Loucy (cell line): Measurements from ENCODE around the gene FKBP1A.

Experiments used
- H2AFZ ChIP-seq: fragments of 200-600 bp; sonication (generic); 2 replicates; pipeline ENCODE4 v1.6.0; 2016; ENCODE audit warnings: antibody characterized with exemption, mild to moderate bottlenecking, low read length, moderate library complexity
- H3F3A ChIP-seq: fragments of 200-600 bp; 2 replicates; pipeline ENCODE4 v1.6.0; 2016; ENCODE audit warnings: antibody characterized with exemption, low read depth, mild to moderate bottlenecking
- H3K27me3 ChIP-seq: fragments of 200-600 bp; sonication (generic); 2 replicates; pipeline ENCODE4 v1.6.1; 2014; ENCODE audit warnings: low read length, mild to moderate bottlenecking; ENCODE audit not compliant: insufficient read depth, poor library complexity, severe bottlenecking
- H3K36me3 ChIP-seq: fragments of 200-600 bp; sonication (generic); 2 replicates; pipeline ENCODE4 v1.6.1; 2016; ENCODE audit warnings: low read length; ENCODE audit not compliant: insufficient read depth
- H3K4me1 ChIP-seq: fragments of 200-600 bp; sonication (generic); 2 replicates; pipeline ENCODE4 v1.5.1; 2014; ENCODE audit warnings: low read length, mild to moderate bottlenecking; ENCODE audit not compliant: insufficient read depth, poor library complexity, severe bottlenecking
- H3K4me2 ChIP-seq: fragments of 200-600 bp; sonication (generic); 2 replicates; pipeline ENCODE4 v1.6.0; 2014; ENCODE audit warnings: antibody characterized with exemption, low read length, low read depth, mild to moderate bottlenecking; ENCODE audit not compliant: poor library complexity, severe bottlenecking
- H3K4me3 ChIP-seq: fragments of 200-600 bp; sonication (generic); 2 replicates; pipeline ENCODE4 v1.5.1; 2014; ENCODE audit warnings: low read length, mild to moderate bottlenecking, mixed read lengths; ENCODE audit not compliant: poor library complexity, severe bottlenecking
- H3K79me2 ChIP-seq: fragments of 200-600 bp; sonication (generic); 2 replicates; pipeline ENCODE4 v1.6.1; 2014; ENCODE audit warnings: low read length; ENCODE audit not compliant: insufficient read depth
- H3K9ac ChIP-seq: fragments of 200-600 bp; sonication (generic); 2 replicates; pipeline ENCODE4 v1.6.0; 2014; ENCODE audit warnings: mild to moderate bottlenecking, low read depth, low read length, moderate library complexity; ENCODE audit not compliant: poor library complexity, severe bottlenecking
- H3K9me2 ChIP-seq: fragments of 200-600 bp; sonication (generic); replicated peaks from 2 replicates; pipeline ENCODE4 v1.6.1; 2016; ENCODE audit warnings: low read depth, low read length, mixed read lengths
- H3K9me3 ChIP-seq: fragments of 200-600 bp; sonication (generic); 2 replicates; pipeline ENCODE4 v1.6.1; 2014; ENCODE audit warnings: mild to moderate bottlenecking, antibody characterized with exemption, low read length, low read depth; ENCODE audit not compliant: insufficient read depth
- H4K20me1 ChIP-seq: fragments of 200-600 bp; sonication (generic); 2 replicates; pipeline ENCODE4 v1.6.0; 2014; ENCODE audit warnings: antibody characterized with exemption, low read length, mild to moderate bottlenecking; ENCODE audit not compliant: insufficient read depth, poor library complexity, severe bottlenecking
- EZH2phosphoT487 ChIP-seq: fragments of 200-600 bp; IDR thresholded peaks from 2 replicates; pipeline ENCODE4 v1.6.1; 2018; ENCODE audit warnings: antibody characterized with exemption, mild to moderate bottlenecking, moderate library complexity, borderline replicate concordance
- TF ChIP-seq, protein P1 (sequence below): fragments of 200-600 bp; sonication (generic); conservative IDR thresholded peaks from 2 replicates; pipeline ENCODE4 v1.5.1; 2014; ENCODE audit warnings: mild to moderate bottlenecking, antibody characterized with exemption, low read length

Gene FKBP1A

DNA sequence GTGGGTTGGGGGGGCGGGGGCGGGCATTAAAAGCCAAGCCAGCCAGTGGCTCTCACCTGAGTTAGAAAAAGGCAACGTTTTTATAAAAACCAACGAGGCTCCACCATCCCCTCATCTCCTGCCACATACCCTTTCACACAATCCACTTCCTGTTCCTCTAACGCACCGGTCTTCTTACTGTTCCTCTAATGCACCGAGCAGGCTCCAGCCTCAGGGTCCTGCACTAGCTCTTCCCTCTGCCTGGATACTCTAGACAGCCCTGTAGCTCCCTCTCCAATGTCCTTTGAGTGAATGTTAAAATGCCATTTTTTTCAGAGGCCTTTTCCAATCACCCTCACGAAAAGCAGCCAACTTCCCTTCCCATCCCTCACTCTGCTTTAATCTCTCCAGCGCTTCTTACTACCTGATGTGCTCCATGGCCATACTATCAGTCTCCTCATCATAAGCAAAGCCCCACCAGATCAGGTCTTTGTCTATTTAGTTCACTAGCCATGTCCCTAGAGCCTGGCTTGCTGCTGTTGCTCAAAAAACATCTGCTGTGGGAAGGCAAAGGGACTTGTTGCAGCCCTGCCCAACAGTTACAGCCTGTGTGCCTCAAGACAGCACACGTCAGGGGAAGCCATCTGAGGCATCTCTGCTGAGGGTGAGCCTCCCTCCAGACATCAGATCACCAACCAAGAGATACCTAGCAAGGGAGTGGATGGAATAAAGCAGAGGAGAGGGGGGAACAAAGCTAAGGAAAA is 3.9 kb downstream of the FKBP1A start:
- H3K4me2 ChIP-seq, result peak overlapping the region; percentile 99
- H4K20me1 ChIP-seq, result peaks cover 80% of the 10 kb centered on the region

DNA sequence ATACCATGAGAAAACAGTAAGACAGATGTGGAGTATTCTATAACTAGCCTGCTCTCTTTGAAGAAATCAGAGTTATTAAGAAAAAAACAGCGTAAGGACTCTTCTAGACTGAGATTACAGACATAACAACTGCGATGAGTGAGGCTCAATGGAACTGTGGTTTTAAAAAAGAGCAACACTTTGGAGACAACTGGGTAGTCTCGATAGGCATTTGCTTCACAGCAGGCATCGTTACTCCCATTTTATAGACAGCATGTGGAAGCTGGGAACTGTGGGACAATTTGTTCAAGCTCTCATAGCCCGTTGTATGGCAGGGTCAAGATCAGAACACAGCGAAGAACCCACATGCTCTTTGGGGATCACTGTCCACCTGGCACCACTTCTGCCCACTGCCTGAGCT is 4.6 kb downstream of the FKBP1A start:
- Histone ChIP-seq H3K4me2 (peak overlapping the region; percentile 99), H3K4me3 (peak overlapping the region; percentile 75)
- TF ChIP-seq, protein P1, sequence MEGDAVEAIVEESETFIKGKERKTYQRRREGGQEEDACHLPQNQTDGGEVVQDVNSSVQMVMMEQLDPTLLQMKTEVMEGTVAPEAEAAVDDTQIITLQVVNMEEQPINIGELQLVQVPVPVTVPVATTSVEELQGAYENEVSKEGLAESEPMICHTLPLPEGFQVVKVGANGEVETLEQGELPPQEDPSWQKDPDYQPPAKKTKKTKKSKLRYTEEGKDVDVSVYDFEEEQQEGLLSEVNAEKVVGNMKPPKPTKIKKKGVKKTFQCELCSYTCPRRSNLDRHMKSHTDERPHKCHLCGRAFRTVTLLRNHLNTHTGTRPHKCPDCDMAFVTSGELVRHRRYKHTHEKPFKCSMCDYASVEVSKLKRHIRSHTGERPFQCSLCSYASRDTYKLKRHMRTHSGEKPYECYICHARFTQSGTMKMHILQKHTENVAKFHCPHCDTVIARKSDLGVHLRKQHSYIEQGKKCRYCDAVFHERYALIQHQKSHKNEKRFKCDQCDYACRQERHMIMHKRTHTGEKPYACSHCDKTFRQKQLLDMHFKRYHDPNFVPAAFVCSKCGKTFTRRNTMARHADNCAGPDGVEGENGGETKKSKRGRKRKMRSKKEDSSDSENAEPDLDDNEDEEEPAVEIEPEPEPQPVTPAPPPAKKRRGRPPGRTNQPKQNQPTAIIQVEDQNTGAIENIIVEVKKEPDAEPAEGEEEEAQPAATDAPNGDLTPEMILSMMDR, result no peak
- TF ChIP-seq EZH2phosphoT487, result no peak

More for the DNA sequence above, 3.9 kb downstream of the FKBP1A start:
- Histone ChIP-seq H3K27me3 (no peaks in the 10 kb centered on the region), H3K36me3 (no peaks in the 10 kb centered on the region), H3K79me2 (peaks cover 88% of the 10 kb centered on the region), H3K9me2 (no peaks in the 10 kb centered on the region), H3F3A (no peaks in the 10 kb centered on the region), H2AFZ (no peak overlapping the region), H3K9me3 (no peaks in the 10 kb centered on the region), H3K4me3 (peak overlapping the region; percentile 75), H3K9ac (peak overlapping the region; percentile 77), H3K4me1 (peaks cover 69% of the 10 kb centered on the region)
- TF ChIP-seq, protein P1, result no peak
- no peak for TF ChIP-seq EZH2phosphoT487

DNA sequence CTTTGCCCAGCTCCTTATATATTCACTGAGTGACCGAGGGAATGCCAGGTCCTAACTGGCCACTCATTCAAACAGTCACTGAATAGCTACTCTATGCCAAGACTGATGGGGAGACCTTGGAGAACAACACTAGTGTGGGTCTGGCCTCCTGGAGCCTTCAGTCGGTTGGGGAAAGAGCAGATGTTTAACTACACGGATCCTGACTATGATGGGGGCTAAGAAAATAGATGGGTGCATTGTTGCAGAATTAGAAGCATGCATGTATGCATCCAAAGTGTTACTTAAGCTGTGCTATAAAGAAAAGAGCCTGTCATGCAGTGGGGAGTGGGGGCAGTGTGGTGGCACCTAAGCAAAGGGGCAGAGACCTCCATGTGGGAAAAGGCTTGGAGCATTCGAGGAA is 6.5 kb downstream of the FKBP1A start:
- H4K20me1 ChIP-seq, result peaks cover 94% of the 10 kb centered on the region
- no peaks in the 10 kb centered on the region for H3K9me3 ChIP-seq
- H2AFZ ChIP-seq, result no peak overlapping the region
- H3F3A ChIP-seq, result no peaks in the 10 kb centered on the region
- no peak overlapping the region for H3K9ac ChIP-seq
- peaks cover 75% of the 10 kb centered on the region for H3K4me1 ChIP-seq
- peak overlapping the region; percentile 99 for H3K4me2 ChIP-seq
- H3K36me3 ChIP-seq, result no peaks in the 10 kb centered on the region
- no peak for TF ChIP-seq EZH2phosphoT487
- TF ChIP-seq, protein P1, result no peak
- no peaks in the 10 kb centered on the region for H3K9me2 ChIP-seq
- H3K79me2 ChIP-seq, result peaks cover 99% of the 10 kb centered on the region
- peak overlapping the region; percentile 14 for H3K4me3 ChIP-seq
- no peaks in the 10 kb centered on the region for H3K27me3 ChIP-seq

More for the DNA sequence above, 4.6 kb downstream of the FKBP1A start:
- peak overlapping the region; percentile 77 for H3K9ac ChIP-seq
- peaks cover 63% of the 10 kb centered on the region for H3K4me1 ChIP-seq
- peaks cover 84% of the 10 kb centered on the region for H4K20me1 ChIP-seq
- no peaks in the 10 kb centered on the region for H3K9me2 ChIP-seq
- peaks cover 95% of the 10 kb centered on the region for H3K79me2 ChIP-seq
- no peaks in the 10 kb centered on the region for H3K36me3 ChIP-seq
- H3K27me3 ChIP-seq, result no peaks in the 10 kb centered on the region
- no peaks in the 10 kb centered on the region for H3K9me3 ChIP-seq
- no peak overlapping the region for H2AFZ ChIP-seq
- no peaks in the 10 kb centered on the region for H3F3A ChIP-seq
